K562 (cell line): ENCODE measurements around the gene PLPPR2. TPM values are rescaled to one million over a fixed set of nuclear protein-coding genes. Genes with fewer than 3 reads are reported as not detected.
A peak's percentile ranks its signal among the peaks of the same experiment; 100 is the strongest.

ENCODE experiments used
- ATAC-seq: fragments of 200-7000 bp; cut with Tn5 transposase; 3 replicates; pipeline ENCODE4 v1.9.1; 2020; ENCODE audit warnings: moderate library complexity
- BruUV-seq: library from RNA; stranded (reverse); fragments of 400-500 nt; replicated peaks from 2 replicates; lab custom pipeline; 2021; lab: Mats Ljungman, UMichigan
- CTCF ChIA-PET: fragments of 300-600 bp; formaldehyde crosslinking; extraction: SDS; loops from one replicate; lab custom pipeline; 2021; ENCODE audit warnings: low intra/inter-chr PET ratio; lab: Yijun Ruan, JAX
- POLR2A ChIA-PET: fragments of 300-600, 350-650 bp; sonication (Branson Sonifier 250); formaldehyde crosslinking; extraction: SDS; loops from one replicate; lab custom pipeline; 2021; ENCODE audit warnings: antibody characterized with exemption, inconsistent platforms; lab: Yijun Ruan, JAX
- DNase-seq, 4 experiments: peaks; one replicate each; pipeline versions ENCODE4 v3.0.0 to v3.0.0-alpha.2; 2011 to 2018; ENCODE audit warnings: low spot score in 3 of 4, mixed read lengths in 3 of 4; ENCODE audit errors: extremely low read depth in 1 of 4
- FAIRE-seq: peaks from 2 replicates; lab custom pipeline; 2011; peaks lifted over from hg19 to GRCh38; lab: Jason Lieb, UNC
- H2AFZ ChIP-seq: 2 replicates; pipeline ENCODE4 v1.6.0; 2011; ENCODE audit warnings: low read depth, low read length, control low read depth, inconsistent platforms
- H3K27ac ChIP-seq: fragments of 200-600 bp; 3 replicates; pipeline ENCODE4 v1.8.0; 2011; ENCODE audit warnings: low read depth, mild to moderate bottlenecking, control low read depth, inconsistent platforms, low read length, moderate library complexity, mixed read lengths; ENCODE audit errors: extremely low read depth
- H3K27me3 ChIP-seq, 2 experiments: fragments of 300-600 bp in 1 of 2; 2 replicates in 1 of 2; 3 replicates in 1 of 2; pipeline versions ENCODE4 v1.6.0 to v1.8.0; 2011; ENCODE audit warnings: inconsistent platforms in 2 of 2, low read length in 2 of 2, mild to moderate bottlenecking in 1 of 2, mixed read lengths in 1 of 2, moderate library complexity in 1 of 2; ENCODE audit not compliant: control insufficient read depth in 2 of 2, insufficient read depth in 2 of 2
- H3K36me3 ChIP-seq: fragments of 300-600 bp; 3 replicates; pipeline ENCODE4 v1.8.0; 2011; ENCODE audit warnings: mild to moderate bottlenecking, low read length, inconsistent platforms; ENCODE audit not compliant: control insufficient read depth, insufficient read depth
- H3K4me1 ChIP-seq, 2 experiments: fragments of 200-600 bp in 1 of 2; replicated peaks in 1 of 2; 2 replicates in 1 of 2; 3 replicates in 1 of 2; pipeline versions ENCODE4 v1.5.1 to v1.8.0; 2011; ENCODE audit warnings: inconsistent platforms in 2 of 2, low read length in 2 of 2, mild to moderate bottlenecking in 1 of 2, mixed read lengths in 1 of 2, moderate library complexity in 1 of 2; ENCODE audit not compliant: control insufficient read depth in 2 of 2, insufficient read depth in 2 of 2
- H3K4me2 ChIP-seq: 2 replicates; pipeline ENCODE4 v1.6.1; 2011; ENCODE audit warnings: low read length, control low read depth, inconsistent platforms, mixed read lengths; ENCODE audit not compliant: insufficient read depth
- H3K4me3 ChIP-seq: fragments of 200-600 bp; sonication (generic), shearing (Covaris generic); 2 replicates; pipeline ENCODE4 v1.5.1; 2016; ENCODE audit warnings: control low read depth, inconsistent platforms
- H3K79me2 ChIP-seq: fragments of 200-600 bp; 3 replicates; pipeline ENCODE4 v1.8.0; 2011; ENCODE audit warnings: low read length, inconsistent platforms; ENCODE audit not compliant: control insufficient read depth, insufficient read depth
- H3K9ac ChIP-seq, 2 experiments: 2 replicates each; pipeline versions ENCODE4 v1.6.0 to v1.6.1; 2011; ENCODE audit warnings: low read depth in 2 of 2, low read length in 2 of 2, control low read depth in 1 of 2, inconsistent platforms in 1 of 2, mild to moderate bottlenecking in 1 of 2, mixed read lengths in 1 of 2; ENCODE audit not compliant: insufficient read depth in 1 of 2
- H3K9me1 ChIP-seq: one replicate; pipeline ENCODE4 v1.6.0; 2011; ENCODE audit warnings: inconsistent platforms, mild to moderate bottlenecking, low read length, moderate library complexity; ENCODE audit not compliant: control insufficient read depth, insufficient read depth
- H3K9me3 ChIP-seq: replicated peaks from 2 replicates; pipeline ENCODE4 v1.5.1; 2011; ENCODE audit warnings: low read depth, low read length, inconsistent platforms; ENCODE audit not compliant: control insufficient read depth, insufficient read depth
- H4K20me1 ChIP-seq: replicated peaks from 2 replicates; pipeline ENCODE4 v1.6.1; 2011; ENCODE audit warnings: low read length, inconsistent platforms, mixed read lengths; ENCODE audit not compliant: control insufficient read depth, insufficient read depth
- ETV1 ChIP-seq: fragments of 450-650 bp; conservative IDR thresholded peaks from 2 replicates; pipeline ENCODE4 v1.6.1; 2016; ENCODE audit warnings: missing genetic modification characterization, control low read depth, low read depth, missing compliant biosample characterization
- FIP1L1 ChIP-seq: fragments of 200-400 bp; formaldehyde crosslinking; IDR thresholded peaks from 2 replicates; pipeline ENCODE4 v1.6.1; 2018; ENCODE audit warnings: mild to moderate bottlenecking, low read depth, low read length; ENCODE audit not compliant: poor library complexity, severe bottlenecking
- MCM3 ChIP-seq: fragments of 450-650 bp; IDR thresholded peaks from 2 replicates; pipeline ENCODE4 v1.6.1; 2016
- PRMT5 ChIP-seq: sonication (generic); formaldehyde crosslinking; IDR thresholded peaks from 2 replicates; pipeline ENCODE4 v1.5.0; 2020; ENCODE audit warnings: missing genetic modification reagents
- SETDB1 ChIP-seq: IDR thresholded peaks from one replicate; pipeline ENCODE4 v1.6.1; 2012; ENCODE audit warnings: low read length, control low read depth, inconsistent platforms
- SREBF1 ChIP-seq: fragments of 150-350 bp; IDR thresholded peaks from 2 replicates; pipeline ENCODE4 v1.6.1; 2014; ENCODE audit warnings: antibody characterized with exemption, low read depth, low read length, borderline replicate concordance
- SRF ChIP-seq, 2 experiments: fragments of 250-450, 450-650 bp in 1 of 2; sonication (Bioruptor Pico) in 1 of 2; sonication (generic) in 1 of 2; formaldehyde crosslinking; IDR thresholded peaks; 2 replicates each; pipeline versions ENCODE4 v1.5.0 to v1.5.1; 2020 to 2022; ENCODE audit warnings: mild to moderate bottlenecking in 1 of 2, missing genetic modification reagents in 1 of 2
- TEAD1 ChIP-seq, 2 experiments: fragments of 450-650 bp in 1 of 2; sonication (generic) in 1 of 2; formaldehyde crosslinking; IDR thresholded peaks; 2 replicates each; pipeline versions ENCODE4 v1.4.0 to v1.8.0; 2020 to 2022; ENCODE audit warnings: mild to moderate bottlenecking in 2 of 2, missing genetic modification reagents in 1 of 2
- ZNF324 ChIP-seq: fragments of 250-450 bp; sonication (Bioruptor Pico); IDR thresholded peaks from 2 replicates; pipeline ENCODE4 v1.4.0; 2020; ENCODE audit warnings: mild to moderate bottlenecking
- WGBS: fragments of 100-300 bp; shearing (Covaris generic); methylation state at CpG from one replicate; pipeline ENCODE4 v1.1.6; 2016; ENCODE audit warnings: low coverage, mixed read lengths; ENCODE audit not compliant: insufficient coverage; ENCODE audit errors: missing lambda C conversion rate; 5-methylcytosine and 5-hydroxymethylcytosine counted together
- in situ Hi-C: fragments of 300-500 bp; cut with MboI; formaldehyde crosslinking; loops from 4 replicates; pipeline ENCODE4 v1.15.0; 2018; ENCODE audit warnings: inconsistent platforms, mixed read lengths
- intact Hi-C: fragments of 100-400 bp; cut with micrococcal nuclease; formaldehyde crosslinking; loops from 2 replicates; pipeline ENCODE4 v1.14.2; 2022
- polyA plus RNA-seq, 8 experiments: library from polyadenylated mRNA; depleted of rRNA in 4 of 8; stranded (reverse) in 5 of 8; unstranded in 3 of 8; fragments of >200 nt; fragmentation: Nextera tagmentation in 2 of 8; fragmentation: Illumina TruSeq in 1 of 8; extraction: Ambion mirVana in 2 of 8; extraction: Trizol in 1 of 8; gene quantifications; 2 replicates each; pipeline versions ENCODE4 v1.2.1 to v1.2.3, GENCODE V29; 2011 to 2014; ENCODE audit warnings: inconsistent platforms in 1 of 8, missing spikeins in 1 of 8
- total RNA-seq, 7 experiments: library from RNA; depleted of rRNA in 6 of 7; stranded (reverse); fragments of >200 nt in 6 of 7; fragmentation: Illumina TruSeq in 2 of 7; extraction: Trizol in 2 of 7; gene quantifications; 2 replicates each; pipeline versions ENCODE4 v1.2.1 to v1.2.3, GENCODE V29; 2011 to 2021; ENCODE audit warnings: low replicate concordance in 1 of 7
- TF ChIP-seq, protein P1 (sequence below): sonication (generic); formaldehyde crosslinking; IDR thresholded peaks from 2 replicates; pipeline ENCODE4 v1.8.0; 2023; ENCODE audit warnings: mild to moderate bottlenecking, missing genetic modification reagents
- TF ChIP-seq, protein P2 (sequence below): fragments of 450-650 bp; formaldehyde crosslinking; conservative IDR thresholded peaks from 2 replicates; pipeline ENCODE4 v1.4.0; 2022; ENCODE audit warnings: mild to moderate bottlenecking, missing genetic modification characterization
- TF ChIP-seq, protein P3 (sequence below), 2 experiments: fragments of 450-650 bp; formaldehyde crosslinking in 1 of 2; IDR thresholded peaks; 2 replicates each; pipeline versions ENCODE4 v1.4.0 to v1.6.1; 2014 to 2020; ENCODE audit warnings: mild to moderate bottlenecking in 2 of 2, borderline replicate concordance in 1 of 2, low read depth in 1 of 2

The PLPPR2 gene
- total and polyA plus RNA-seq, 9 of the 15 experiments (the other 6 are each of a cell fraction or from before 2014, with no cell fraction given) = 0.49 to 15.9 (median 3.4) TPM

DNA sequence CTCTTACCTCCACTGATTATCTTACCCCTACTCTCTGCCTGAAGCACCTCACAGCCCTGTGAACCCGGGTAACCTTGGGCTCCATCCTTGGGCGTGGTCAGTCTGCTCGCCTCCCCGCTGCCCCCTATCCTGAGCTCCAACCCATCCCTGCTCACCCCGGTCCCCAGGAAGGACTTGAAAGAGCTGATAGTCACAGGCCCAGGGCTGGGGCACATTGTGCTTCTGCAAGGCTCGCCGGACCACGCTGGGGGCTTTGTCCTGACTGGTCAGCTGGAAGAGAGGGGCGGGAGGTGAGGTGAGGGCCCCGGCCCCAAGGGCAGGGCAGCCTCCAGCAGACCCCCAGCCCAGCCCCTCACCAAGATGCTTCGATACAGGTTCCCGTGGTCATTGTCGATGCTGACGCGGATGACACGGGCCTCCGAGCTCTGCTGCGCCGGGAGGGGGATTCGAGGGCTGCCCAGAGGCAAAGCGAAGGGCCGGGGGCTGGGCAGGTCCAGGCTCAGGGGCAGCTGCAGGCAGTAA lies 41.9 kb downstream of the PLPPR2 start:
- CTCF ChIA-PET = no interaction called here
- in situ Hi-C loops = no loop called here
- DNase-seq = no peak
- Histone ChIP-seq H4K20me1 (no peaks in the 10 kb centered on the region), H3K4me1 (peaks cover 0 to 13% of the 10 kb centered on the region in 2 experiments; a peak in 3 of 5 replicates), H3K4me2 (no peak overlapping the region), H3K4me3 (no peak overlapping the region), H2AFZ (no peak overlapping the region), H3K79me2 (no peaks in the 10 kb centered on the region), H3K9ac (no peak overlapping the region), H3K9me1 (no peaks in the 10 kb centered on the region), H3K27ac (no peak overlapping the region), H3K9me3 (no peaks in the 10 kb centered on the region), H3K27me3 (no peaks in the 10 kb centered on the region), H3K36me3 (no peaks in the 10 kb centered on the region)
- intact Hi-C loops = no loop called here
- BruUV-seq = no TSS peak
- peak; percentile 42; the same call in 2 of the 3 replicates for ATAC-seq
- POLR2A ChIA-PET = interaction anchor here (0.9 kb wide), 1 partner anchor 9 kb away, joined by 3 read pairs; no protein-coding TSS in a partner anchor
- WGBS = 51% methylated on average over 22 of the region's 22 CpGs
- FAIRE-seq = no peak
- TF ChIP-seq SREBF1 (no peak), FIP1L1 (no peak), SETDB1 (no peak), TEAD1 (CRISPR knock-in tag; IDR thresholded peaks at IDR 0.05) (no peak), SRF (CRISPR knock-in tag; IDR thresholded peaks at IDR 0.05) (no peak), MCM3 (no peak), PRMT5 (CRISPR knock-in tag) (no peak), ETV1 (tag) (no peak), ZNF324 (CRISPR knock-in tag) (no peak)
- TF ChIP-seq, protein P1, sequence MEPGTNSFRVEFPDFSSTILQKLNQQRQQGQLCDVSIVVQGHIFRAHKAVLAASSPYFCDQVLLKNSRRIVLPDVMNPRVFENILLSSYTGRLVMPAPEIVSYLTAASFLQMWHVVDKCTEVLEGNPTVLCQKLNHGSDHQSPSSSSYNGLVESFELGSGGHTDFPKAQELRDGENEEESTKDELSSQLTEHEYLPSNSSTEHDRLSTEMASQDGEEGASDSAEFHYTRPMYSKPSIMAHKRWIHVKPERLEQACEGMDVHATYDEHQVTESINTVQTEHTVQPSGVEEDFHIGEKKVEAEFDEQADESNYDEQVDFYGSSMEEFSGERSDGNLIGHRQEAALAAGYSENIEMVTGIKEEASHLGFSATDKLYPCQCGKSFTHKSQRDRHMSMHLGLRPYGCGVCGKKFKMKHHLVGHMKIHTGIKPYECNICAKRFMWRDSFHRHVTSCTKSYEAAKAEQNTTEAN = no peak
- TF ChIP-seq, protein P2, sequence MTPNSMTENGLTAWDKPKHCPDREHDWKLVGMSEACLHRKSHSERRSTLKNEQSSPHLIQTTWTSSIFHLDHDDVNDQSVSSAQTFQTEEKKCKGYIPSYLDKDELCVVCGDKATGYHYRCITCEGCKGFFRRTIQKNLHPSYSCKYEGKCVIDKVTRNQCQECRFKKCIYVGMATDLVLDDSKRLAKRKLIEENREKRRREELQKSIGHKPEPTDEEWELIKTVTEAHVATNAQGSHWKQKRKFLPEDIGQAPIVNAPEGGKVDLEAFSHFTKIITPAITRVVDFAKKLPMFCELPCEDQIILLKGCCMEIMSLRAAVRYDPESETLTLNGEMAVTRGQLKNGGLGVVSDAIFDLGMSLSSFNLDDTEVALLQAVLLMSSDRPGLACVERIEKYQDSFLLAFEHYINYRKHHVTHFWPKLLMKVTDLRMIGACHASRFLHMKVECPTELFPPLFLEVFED (CRISPR knock-in tag) = no peak
- TF ChIP-seq, protein P3, sequence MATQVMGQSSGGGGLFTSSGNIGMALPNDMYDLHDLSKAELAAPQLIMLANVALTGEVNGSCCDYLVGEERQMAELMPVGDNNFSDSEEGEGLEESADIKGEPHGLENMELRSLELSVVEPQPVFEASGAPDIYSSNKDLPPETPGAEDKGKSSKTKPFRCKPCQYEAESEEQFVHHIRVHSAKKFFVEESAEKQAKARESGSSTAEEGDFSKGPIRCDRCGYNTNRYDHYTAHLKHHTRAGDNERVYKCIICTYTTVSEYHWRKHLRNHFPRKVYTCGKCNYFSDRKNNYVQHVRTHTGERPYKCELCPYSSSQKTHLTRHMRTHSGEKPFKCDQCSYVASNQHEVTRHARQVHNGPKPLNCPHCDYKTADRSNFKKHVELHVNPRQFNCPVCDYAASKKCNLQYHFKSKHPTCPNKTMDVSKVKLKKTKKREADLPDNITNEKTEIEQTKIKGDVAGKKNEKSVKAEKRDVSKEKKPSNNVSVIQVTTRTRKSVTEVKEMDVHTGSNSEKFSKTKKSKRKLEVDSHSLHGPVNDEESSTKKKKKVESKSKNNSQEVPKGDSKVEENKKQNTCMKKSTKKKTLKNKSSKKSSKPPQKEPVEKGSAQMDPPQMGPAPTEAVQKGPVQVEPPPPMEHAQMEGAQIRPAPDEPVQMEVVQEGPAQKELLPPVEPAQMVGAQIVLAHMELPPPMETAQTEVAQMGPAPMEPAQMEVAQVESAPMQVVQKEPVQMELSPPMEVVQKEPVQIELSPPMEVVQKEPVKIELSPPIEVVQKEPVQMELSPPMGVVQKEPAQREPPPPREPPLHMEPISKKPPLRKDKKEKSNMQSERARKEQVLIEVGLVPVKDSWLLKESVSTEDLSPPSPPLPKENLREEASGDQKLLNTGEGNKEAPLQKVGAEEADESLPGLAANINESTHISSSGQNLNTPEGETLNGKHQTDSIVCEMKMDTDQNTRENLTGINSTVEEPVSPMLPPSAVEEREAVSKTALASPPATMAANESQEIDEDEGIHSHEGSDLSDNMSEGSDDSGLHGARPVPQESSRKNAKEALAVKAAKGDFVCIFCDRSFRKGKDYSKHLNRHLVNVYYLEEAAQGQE (IDR thresholded peaks at IDR 0.05; ENCODE audit: borderline replicate concordance) = no peak
- TF ChIP-seq, protein P3 (CRISPR knock-in tag; IDR thresholded peaks at IDR 0.05; ENCODE audit: low read depth) = no peak
